Measurements from ENCODE around the gene ZBTB7C. TPM values are rescaled to one million over a fixed set of nuclear protein-coding genes. Genes with fewer than 3 reads are reported as not detected.

The ZBTB7C gene
- total RNA-seq, 2 experiments from 2014 or later = not detected

- Mint-ChIP-seq H3K27ac (no peak overlapping the region), H3K36me3 (ENCODE audit: low read depth) (no peaks in the 10 kb centered on the region)
- POLR2A ChIA-PET = no interaction called here
These were observed 257.6 kb downstream of the ZBTB7C start for GRCh38 chr18:48151421-48152065.

GRCh38 chr18:48149020-48149685, 260.0 kb downstream of the ZBTB7C start:
- CTCF ChIA-PET = interaction anchor here (0.6 kb wide), 1 partner anchor 357 kb away, joined by 3 read pairs; no protein-coding TSS in a partner anchor
- Mint-ChIP-seq H3K9me3 (no peaks in the 10 kb centered on the region), H3K27me3 (peaks cover 3% of the 10 kb centered on the region), H3K27ac (no peak overlapping the region), H3K4me1 (ENCODE audit: low read depth) (no peaks in the 10 kb centered on the region), H3K36me3 (ENCODE audit: low read depth) (no peaks in the 10 kb centered on the region), H3K4me3 (no peak overlapping the region)
- no peak for ATAC-seq
- no peak for DNase-seq
- POLR2A ChIA-PET = no interaction called here
- TF ChIP-seq CTCF (IDR thresholded peaks at IDR 0.05) = no peak
- intact Hi-C loops (cut with micrococcal nuclease) = no loop called here

More at GRCh38 chr18:48151421-48152065, 257.6 kb downstream of the ZBTB7C start:
- CTCF ChIA-PET = no interaction called here
- DNase-seq (no peak), ATAC-seq (no peak)
- no peak overlapping the region for H3K4me3 Mint-ChIP-seq
- intact Hi-C loops (cut with micrococcal nuclease) = no loop called here
- TF ChIP-seq CTCF (IDR thresholded peaks at IDR 0.05) = no peak
- H3K4me1 Mint-ChIP-seq (ENCODE audit: low read depth) = no peaks in the 10 kb centered on the region
- peaks cover 3% of the 10 kb centered on the region for H3K27me3 Mint-ChIP-seq
- no peaks in the 10 kb centered on the region for H3K9me3 Mint-ChIP-seq

DNA sequence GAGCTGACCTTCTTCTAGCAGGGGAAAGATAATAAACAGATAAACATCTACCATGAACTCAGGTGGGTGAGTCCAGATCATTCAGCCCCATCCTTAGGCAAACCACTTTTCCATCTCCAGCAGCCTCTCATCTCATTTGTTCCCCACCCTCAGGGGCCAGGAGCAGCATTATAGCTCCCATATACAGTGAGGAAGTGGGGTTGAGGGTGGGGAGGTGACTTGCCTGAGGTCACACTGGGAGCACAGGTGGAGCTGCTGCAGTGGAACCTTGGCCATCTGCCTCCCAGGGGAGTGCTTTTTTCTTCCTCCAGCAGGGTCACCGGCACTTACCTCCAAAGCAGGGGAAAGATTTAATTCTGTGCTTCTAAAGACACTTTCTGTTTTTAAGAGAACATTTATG, 266.2 kb downstream of the ZBTB7C start:
- no peak overlapping the region for H3K4me3 Mint-ChIP-seq
- CTCF ChIA-PET = no interaction called here
- H3K9me3 Mint-ChIP-seq = no peaks in the 10 kb centered on the region
- no peak overlapping the region for H3K27ac Mint-ChIP-seq
- DNase-seq = no peak
- no peaks in the 10 kb centered on the region for H3K36me3 Mint-ChIP-seq (ENCODE audit: low read depth)
- intact Hi-C loops (cut with micrococcal nuclease) = no loop called here
- peaks cover 20% of the 10 kb centered on the region for H3K27me3 Mint-ChIP-seq
- no peak for TF ChIP-seq CTCF (IDR thresholded peaks at IDR 0.05)
- H3K4me1 Mint-ChIP-seq (ENCODE audit: low read depth) = no peaks in the 10 kb centered on the region
- no peak for ATAC-seq
- POLR2A ChIA-PET = no interaction called here

DNA sequence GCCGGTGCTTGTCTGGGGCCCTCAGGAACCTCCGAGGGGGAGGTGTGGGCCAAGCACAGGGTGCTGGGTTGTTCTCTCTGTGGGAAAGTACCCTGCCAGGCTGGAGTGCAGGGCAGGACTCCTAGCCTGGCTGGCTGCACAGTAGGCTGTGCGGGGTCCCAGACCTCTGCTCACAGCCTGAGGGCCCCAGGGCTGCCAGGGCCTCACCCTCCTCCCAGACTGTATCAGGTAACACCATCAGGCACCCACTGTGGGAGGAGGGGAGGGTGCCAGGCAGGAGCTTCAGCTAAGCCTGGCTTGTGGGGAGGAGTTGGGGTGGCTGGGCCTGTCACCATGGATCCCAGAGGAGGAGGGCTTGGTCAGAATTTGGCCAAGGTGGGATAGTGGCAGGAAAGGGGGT, 266.8 kb downstream of the ZBTB7C start:
- H3K4me3 Mint-ChIP-seq = no peak overlapping the region
- H3K27me3 Mint-ChIP-seq = peaks cover 27% of the 10 kb centered on the region
- intact Hi-C loops (cut with micrococcal nuclease) = no loop called here
- H3K27ac Mint-ChIP-seq = no peak overlapping the region
- no peaks in the 10 kb centered on the region for H3K36me3 Mint-ChIP-seq (ENCODE audit: low read depth)
- H3K9me3 Mint-ChIP-seq = no peaks in the 10 kb centered on the region
- ATAC-seq = no peak
- H3K4me1 Mint-ChIP-seq (ENCODE audit: low read depth) = peaks cover 3% of the 10 kb centered on the region
- POLR2A ChIA-PET = no interaction called here
- no peak for TF ChIP-seq CTCF (IDR thresholded peaks at IDR 0.05)
- DNase-seq = no peak
- CTCF ChIA-PET = no interaction called here

DNA sequence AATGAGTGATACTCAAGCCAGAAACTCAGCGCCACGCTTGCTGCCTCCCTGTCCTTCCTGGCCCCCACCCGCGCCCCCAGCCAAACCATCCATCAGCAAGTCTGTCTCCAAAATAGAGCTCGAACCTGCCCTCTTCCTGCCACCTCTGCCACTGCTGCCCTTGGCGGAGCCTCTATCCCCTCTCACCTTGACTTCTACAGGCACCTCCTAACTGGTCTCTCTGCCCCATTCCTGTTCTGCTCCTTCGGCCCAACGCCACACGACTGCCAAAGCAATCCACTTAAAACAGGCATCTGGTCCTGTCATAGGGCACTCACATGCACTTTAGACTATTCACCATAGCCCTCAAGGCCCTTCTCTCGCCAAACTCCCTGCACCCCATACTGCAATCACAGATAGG, 268.5 kb downstream of the ZBTB7C start:
- no peak for ATAC-seq
- intact Hi-C loops (cut with micrococcal nuclease) = no loop called here
- Mint-ChIP-seq H3K27me3 (peaks cover 36% of the 10 kb centered on the region), H3K4me1 (ENCODE audit: low read depth) (peaks cover 7% of the 10 kb centered on the region), H3K27ac (no peak overlapping the region), H3K4me3 (no peak overlapping the region), H3K9me3 (no peaks in the 10 kb centered on the region), H3K36me3 (ENCODE audit: low read depth) (no peaks in the 10 kb centered on the region)
- TF ChIP-seq CTCF (IDR thresholded peaks at IDR 0.05) = no peak
- DNase-seq = no peak
- CTCF ChIA-PET = no interaction called here
- POLR2A ChIA-PET = no interaction called here

Data from activated CD8-positive, alpha-beta T cell treated with anti-CD3 and anti-CD28 coated beads for 36 hours (primary cell).